Stimulated activated CD4-positive, alpha-beta T cell treated with anti-CD3 and anti-CD28 coated beads, Interleukin-4, amount 100 ng/mL, for 4 hours (primary cell): ENCODE measurements around the gene CDH13.
"Not testable (repeated sequence)": the region's sequence is repeated elsewhere in the genome, so short reads cannot be mapped to it uniquely, and the experiment has no call there.

Experiments used
- DNase-seq, 2 experiments: peaks; one replicate each; pipeline ENCODE4 v3.0.0-alpha.2; 2020

CDH13 gene

GRCh38 chr16:82899731-82900450 lies 273.1 kb downstream of the CDH13 start:
- no peak for DNase-seq

GRCh38 chr16:82900559-82900958 lies 273.8 kb downstream of the CDH13 start:
- no peak for DNase-seq

- DNase-seq, result no peak
Measured at GRCh38 chr16:82911925-82912324, 285.2 kb downstream of the CDH13 start.

- no peak for DNase-seq
Measured at GRCh38 chr16:82915139-82915824, 288.5 kb downstream of the CDH13 start.

- no peak for DNase-seq
Measured at GRCh38 chr16:82917886-82918595, 291.3 kb downstream of the CDH13 start.

- no peak for DNase-seq
Measured at GRCh38 chr16:82924075-82924854, 297.5 kb downstream of the CDH13 start.

- DNase-seq, result no peak
Measured at GRCh38 chr16:82926500-82926899, 299.7 kb downstream of the CDH13 start.

- not testable (repeated sequence) for DNase-seq
Measured at GRCh38 chr16:82933933-82934332, 307.2 kb downstream of the CDH13 start.

- no peak for DNase-seq
Measured at GRCh38 chr16:82935766-82936165, 309.0 kb downstream of the CDH13 start.

- DNase-seq, result no peak
Measured at GRCh38 chr16:82936941-82937551, 310.3 kb downstream of the CDH13 start.

GRCh38 chr16:82937926-82938520 lies 311.3 kb downstream of the CDH13 start:
- no peak for DNase-seq

- no peak for DNase-seq
Measured at GRCh38 chr16:82943371-82943770, 316.6 kb downstream of the CDH13 start.

- no peak for DNase-seq
Measured at GRCh38 chr16:82945420-82946101, 318.8 kb downstream of the CDH13 start.

GRCh38 chr16:82947698-82948097 lies 320.9 kb downstream of the CDH13 start:
- no peak for DNase-seq

- no peak for DNase-seq
Measured at GRCh38 chr16:82949016-82949415, 322.2 kb downstream of the CDH13 start.

- DNase-seq, result no peak
Measured at GRCh38 chr16:82953517-82953916, 326.7 kb downstream of the CDH13 start.

- DNase-seq, result no peak
Measured at GRCh38 chr16:82954224-82954929, 327.6 kb downstream of the CDH13 start.

GRCh38 chr16:82955741-82956348 lies 329.1 kb downstream of the CDH13 start:
- no peak for DNase-seq

- DNase-seq, result no peak
Measured at GRCh38 chr16:82957212-82957611, 330.4 kb downstream of the CDH13 start.

GRCh38 chr16:82960918-82961317 lies 334.1 kb downstream of the CDH13 start:
- DNase-seq, result no peak
